HG02678 (cell line): ENCODE measurements around the gene DSCAML1.
"Not testable (repeated sequence)": the region's sequence is repeated elsewhere in the genome, so short reads cannot be mapped to it uniquely, and the experiment has no call there.

ENCODE experiments used
- ATAC-seq: cut with Tn5 transposase; IDR thresholded peaks from one replicate; pipeline ENCODE4 v1.9.1; 2021; ENCODE audit warnings: mild to moderate bottlenecking, moderate library complexity; ENCODE audit not compliant: unreplicated experiment

The DSCAML1 gene

GRCh38 chr11:117766026-117766425 is 31.0 kb downstream of the DSCAML1 start:
- ATAC-seq, result no peak

- ATAC-seq, result no peak
Observed at GRCh38 chr11:117765068-117765467, 31.9 kb downstream of the DSCAML1 start.

GRCh38 chr11:117763465-117763864 is 33.6 kb downstream of the DSCAML1 start:
- not testable (repeated sequence) for ATAC-seq

- ATAC-seq, result no peak
Observed at GRCh38 chr11:117761993-117762392, 35.0 kb downstream of the DSCAML1 start.

DNA sequence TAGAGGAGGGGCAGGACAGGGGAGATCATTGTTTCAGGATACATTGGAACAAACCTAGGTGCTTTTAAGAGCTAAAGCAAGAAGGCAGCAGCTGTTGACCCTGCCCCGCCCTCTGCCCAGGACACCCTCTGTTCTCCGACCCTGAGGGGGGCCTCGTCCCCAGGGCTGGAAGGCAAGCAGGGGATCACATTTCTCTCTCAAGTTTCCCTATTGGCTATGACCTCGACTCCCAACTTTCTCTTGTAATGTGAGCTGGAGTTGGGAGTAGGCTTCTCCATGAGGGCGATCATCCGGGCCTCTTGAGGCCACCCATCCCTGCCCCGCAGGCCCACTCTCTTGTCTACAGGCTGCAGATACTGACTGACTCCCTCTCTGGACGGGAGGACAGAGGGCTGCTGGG is 37.7 kb downstream of the DSCAML1 start:
- ATAC-seq, result no peak

- no peak for ATAC-seq
Observed at GRCh38 chr11:117754030-117754429, 43.0 kb downstream of the DSCAML1 start.

- ATAC-seq, result no peak
Observed at GRCh38 chr11:117752721-117753237, 44.2 kb downstream of the DSCAML1 start.

- ATAC-seq, result no peak
Observed at GRCh38 chr11:117752071-117752470, 44.9 kb downstream of the DSCAML1 start.

- ATAC-seq, result no peak
Observed at GRCh38 chr11:117750916-117751662, 45.9 kb downstream of the DSCAML1 start.

GRCh38 chr11:117750357-117750756 is 46.7 kb downstream of the DSCAML1 start:
- no peak for ATAC-seq

- ATAC-seq, result no peak
Observed at GRCh38 chr11:117749541-117749910, 47.5 kb downstream of the DSCAML1 start.

DNA sequence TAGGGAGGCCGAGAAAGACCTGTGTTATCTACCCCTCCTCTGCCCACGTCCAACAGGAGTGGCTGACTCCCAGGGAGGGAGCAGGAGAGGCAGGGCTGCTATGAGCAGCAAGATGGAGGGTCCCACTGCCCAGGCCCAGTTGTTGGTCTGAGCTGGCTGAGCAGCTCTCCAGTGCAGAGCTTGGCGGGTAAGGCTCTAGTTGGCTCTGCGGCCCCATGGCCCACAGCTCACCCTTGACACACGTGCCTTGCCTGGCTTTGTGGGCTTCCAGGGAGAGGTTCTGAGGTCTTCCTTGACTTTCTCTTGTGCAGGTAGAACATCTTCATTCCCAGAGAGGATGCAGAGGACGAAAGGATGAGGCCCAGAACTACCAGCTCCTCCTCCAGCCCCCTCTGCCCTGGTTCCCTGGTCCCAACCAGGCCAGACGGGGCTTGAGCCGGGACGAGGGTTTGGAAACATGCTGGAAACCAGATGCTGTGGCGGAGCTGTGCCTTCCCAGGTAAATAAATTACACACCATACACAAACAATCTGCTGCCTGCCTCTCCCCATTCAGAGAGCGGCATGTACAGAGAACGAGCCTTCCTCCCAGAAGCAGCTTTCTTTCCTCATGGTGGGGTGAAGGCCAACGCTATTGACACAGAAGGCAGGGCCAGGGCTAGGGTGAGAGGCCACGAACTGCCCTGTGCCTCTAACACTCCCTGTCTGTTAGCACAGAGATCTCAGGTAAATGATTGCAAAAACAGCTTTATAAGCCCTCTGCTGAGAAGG is 48.1 kb downstream of the DSCAML1 start:
- ATAC-seq, result no peak

GRCh38 chr11:117747892-117748291 is 49.1 kb downstream of the DSCAML1 start:
- no peak for ATAC-seq

- ATAC-seq, result no peak
Observed at GRCh38 chr11:117745346-117745745, 51.7 kb downstream of the DSCAML1 start.

DNA sequence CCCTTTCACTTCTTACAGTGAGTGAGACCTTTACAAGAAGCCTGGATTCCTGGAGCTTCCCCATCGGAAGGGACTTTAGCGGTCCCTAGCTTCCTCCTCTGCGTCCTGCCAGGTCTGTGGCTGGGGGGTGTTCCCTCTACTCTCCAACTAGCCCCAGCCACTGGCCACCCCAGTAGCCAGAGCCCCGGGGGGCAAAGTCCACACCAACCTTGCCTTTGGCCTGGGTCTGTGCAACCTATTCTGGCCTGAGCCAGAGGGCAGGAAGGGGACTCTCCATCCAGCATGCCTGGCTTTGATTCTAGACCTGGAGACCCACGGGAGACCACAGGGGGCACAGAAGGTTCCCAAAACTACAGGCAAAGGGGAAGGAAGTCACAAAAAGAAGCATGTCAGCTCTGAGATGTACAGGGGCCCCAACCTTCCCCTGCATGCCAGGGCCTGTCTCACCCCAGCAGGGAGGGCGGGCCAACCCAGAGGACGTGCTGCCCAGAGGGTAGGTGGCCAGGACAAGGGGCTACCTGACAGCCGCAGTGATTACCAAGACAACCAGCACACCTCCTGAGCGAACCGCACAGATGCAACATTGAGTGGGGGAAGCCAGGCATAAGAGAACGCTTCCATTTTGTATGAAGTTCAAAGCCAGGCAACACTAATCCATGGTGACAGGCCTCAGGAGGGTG is 52.4 kb downstream of the DSCAML1 start:
- ATAC-seq, result no peak

DNA sequence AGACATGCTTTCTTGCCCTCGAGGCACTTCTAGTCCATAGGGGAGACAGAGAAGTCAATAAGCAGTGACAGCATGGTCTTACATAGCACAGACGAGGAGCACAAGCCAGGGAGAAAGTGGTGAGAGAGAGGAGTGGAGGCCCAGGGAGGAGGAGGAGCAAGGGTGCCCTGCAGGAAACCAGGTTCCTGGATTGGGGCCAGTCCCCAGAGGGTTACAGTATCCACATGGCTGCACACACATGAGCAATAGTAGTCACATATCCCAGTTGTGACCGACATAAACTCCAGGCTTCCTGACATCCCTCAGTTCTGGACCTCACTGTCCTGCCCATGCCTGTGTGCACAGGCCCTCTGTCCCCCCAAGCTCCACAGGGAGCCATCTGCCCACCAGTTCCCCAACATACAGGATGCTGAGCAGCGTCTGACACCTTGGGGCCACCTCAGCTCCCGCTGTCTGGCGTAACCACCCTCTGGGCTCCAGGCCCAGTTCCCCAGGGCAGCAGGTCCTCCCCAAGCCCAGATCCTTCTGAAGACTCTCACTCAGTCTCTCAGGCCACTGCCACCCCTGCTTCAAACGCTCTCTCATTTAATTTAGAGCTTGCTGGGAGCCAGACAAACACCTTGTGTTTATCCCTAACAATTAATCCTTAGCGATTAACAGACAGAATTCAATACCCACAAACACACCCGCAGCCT is 53.7 kb downstream of the DSCAML1 start:
- ATAC-seq, result no peak

DNA sequence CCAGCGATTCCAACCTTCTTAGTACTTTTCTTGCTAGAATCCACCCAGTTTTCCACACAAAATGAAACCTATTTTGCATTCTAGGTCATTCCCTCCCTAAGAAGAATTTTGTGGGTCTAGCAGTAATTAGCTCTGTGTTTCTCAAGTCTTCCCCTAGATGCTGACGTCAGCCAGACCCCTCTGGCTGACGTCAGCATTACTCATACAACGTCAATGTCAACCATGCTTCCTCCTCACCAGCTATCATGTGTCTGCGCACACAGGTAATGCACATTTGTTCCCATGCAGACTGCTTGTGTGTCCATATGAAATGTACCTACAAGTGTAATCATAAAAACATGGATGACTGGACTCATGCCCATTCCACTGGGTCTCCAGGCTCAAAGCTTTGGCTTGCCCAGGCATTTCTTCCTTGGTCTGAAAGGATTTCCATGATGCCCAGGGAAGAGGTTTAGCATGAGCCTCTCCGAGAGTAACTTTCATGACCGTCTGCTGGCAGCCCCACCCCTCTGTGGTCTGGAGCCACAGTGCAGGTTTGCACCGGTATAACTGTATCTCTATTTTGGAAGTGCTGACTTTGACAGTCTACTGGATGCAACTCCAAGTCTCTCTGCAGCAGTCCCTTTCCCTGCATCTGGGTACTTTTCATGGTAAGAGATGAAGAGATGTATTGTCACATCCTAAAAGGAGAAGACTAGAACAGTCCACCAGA is 58.6 kb downstream of the DSCAML1 start:
- no peak for ATAC-seq

GRCh38 chr11:117735350-117735977 is 61.6 kb downstream of the DSCAML1 start:
- ATAC-seq, result no peak

DNA sequence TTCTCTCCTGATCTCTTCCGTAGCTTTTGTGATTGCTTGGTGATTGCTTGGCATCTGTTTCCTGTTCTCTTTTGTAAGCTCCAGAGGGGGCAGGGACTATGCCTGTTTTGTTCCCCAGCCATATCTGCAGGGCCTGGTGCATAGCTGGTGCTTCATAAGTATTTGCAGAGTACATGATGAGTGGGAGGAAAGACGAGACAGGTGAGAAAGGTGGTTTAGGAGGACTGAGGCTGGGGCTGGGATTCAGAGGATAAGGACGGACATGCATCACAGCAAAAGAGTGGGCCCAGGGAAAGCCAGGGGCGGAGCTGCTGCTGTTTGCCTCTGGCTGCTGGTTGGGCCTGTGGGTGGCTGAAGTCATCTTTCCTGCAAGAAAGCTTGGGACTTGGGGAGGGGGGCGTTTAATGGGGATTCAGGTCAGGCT is 62.4 kb downstream of the DSCAML1 start:
- no peak for ATAC-seq

DNA sequence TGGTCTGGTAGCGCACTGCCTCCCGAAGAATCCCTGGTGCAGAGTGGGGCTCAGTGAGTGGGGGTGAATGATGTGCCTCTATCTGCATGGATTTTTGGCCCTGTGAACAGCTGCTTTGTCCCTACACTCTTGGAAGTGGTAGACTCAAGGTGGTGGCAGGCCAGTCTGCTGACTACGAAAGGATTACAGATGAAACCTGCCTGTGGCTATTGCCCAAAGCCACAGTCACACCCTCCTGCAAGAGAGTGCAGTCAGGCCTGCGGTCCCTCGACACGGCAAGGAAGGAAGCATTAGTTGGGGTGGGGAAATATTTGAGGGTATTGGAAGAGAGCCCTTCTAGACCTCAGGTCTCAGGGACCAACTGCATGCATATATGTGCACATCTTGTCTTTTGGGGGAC is 63.7 kb downstream of the DSCAML1 start:
- ATAC-seq, result no peak
